Uterine smooth muscle cell (primary cell): Measurements from ENCODE around the gene MAP6D1. TPM values are rescaled to one million over a fixed set of nuclear protein-coding genes. Genes with fewer than 3 reads are reported as not detected.

Source experiments
- total RNA-seq: library from RNA; depleted of rRNA; stranded (reverse); fragments of >200 nt; gene quantifications from 2 replicates; pipeline ENCODE4 v1.2.3, GENCODE V29; 2014

Gene MAP6D1
- total RNA-seq, result 1.2 and 2.5 TPM in 2 replicates

GRCh38 chr3:183825456-183826161 lies at the start of gene MAP6D1:
MAP6D1 (minus strand) TSS chr3:183825577; CDS start chr3:183825547, 30 bp downstream.

Other genes with a start within 250 kb of the MAP6D1 start
- gene KLHL24, start 190.0 kb downstream of the MAP6D1 start, total RNA-seq, result 31.2 and 81.4 TPM in 2 replicates
- 27.7 and 33.6 TPM in 2 replicates for gene YEATS2, start 127.8 kb downstream of the MAP6D1 start, total RNA-seq
- gene PARL, start 59.3 kb upstream of the MAP6D1 start, total RNA-seq, result 30.6 and 48.8 TPM in 2 replicates
- 15.4 and 16.5 TPM in 2 replicates for gene ABCC5, start 192.3 kb upstream of the MAP6D1 start, total RNA-seq
- not detected in 2 replicates for gene HTR3D, start 206.2 kb upstream of the MAP6D1 start, total RNA-seq
- gene HTR3C, start 227.5 kb upstream of the MAP6D1 start, total RNA-seq, result not detected in 2 replicates